GM04504 (cell line): ENCODE measurements around the gene CSPG4.
"Not testable (repeated sequence)": the region's sequence is repeated elsewhere in the genome, so short reads cannot be mapped to it uniquely, and the experiment has no call there.

Experiments used
- DNase-seq: peaks from one replicate; pipeline ENCODE4 v3.0.0-alpha.2; 2012; ENCODE audit warnings: low read depth

Gene CSPG4

DNA sequence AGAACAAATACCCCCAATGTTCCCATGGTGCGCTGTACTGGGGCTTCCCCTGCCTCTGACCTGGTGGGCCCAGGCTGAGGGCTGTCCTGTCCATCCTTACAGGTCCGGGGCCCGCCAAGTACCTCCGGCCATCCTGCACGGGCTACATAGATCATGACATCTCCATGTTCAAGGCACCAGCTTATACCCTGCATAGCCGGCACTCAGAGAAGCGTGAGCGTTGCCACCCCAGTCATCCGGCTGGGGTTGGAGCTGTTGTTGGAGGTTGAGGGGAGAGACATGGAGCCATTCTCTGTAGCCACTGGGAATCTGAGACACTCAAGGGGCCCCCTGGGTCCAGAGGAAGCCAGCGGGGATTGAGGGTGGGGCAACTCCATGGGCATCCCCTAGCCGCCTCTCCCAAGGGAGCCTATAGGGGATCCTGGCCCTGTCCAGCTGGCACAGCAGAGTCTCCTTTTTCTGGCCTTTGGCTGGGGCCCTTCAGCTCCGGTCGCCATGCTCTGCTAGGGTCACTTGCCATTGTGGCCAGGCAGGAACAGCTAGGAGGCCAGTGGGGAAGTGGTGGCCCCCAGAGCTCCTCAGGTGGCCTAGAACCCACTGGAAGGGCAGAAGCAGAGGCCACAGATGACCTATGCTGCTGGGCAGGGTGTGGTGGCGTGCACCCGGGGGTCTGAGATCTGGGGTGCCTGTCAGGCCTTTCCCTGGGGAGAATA is 12.5 kb upstream of the CSPG4 start:
- DNase-seq = no peak

DNA sequence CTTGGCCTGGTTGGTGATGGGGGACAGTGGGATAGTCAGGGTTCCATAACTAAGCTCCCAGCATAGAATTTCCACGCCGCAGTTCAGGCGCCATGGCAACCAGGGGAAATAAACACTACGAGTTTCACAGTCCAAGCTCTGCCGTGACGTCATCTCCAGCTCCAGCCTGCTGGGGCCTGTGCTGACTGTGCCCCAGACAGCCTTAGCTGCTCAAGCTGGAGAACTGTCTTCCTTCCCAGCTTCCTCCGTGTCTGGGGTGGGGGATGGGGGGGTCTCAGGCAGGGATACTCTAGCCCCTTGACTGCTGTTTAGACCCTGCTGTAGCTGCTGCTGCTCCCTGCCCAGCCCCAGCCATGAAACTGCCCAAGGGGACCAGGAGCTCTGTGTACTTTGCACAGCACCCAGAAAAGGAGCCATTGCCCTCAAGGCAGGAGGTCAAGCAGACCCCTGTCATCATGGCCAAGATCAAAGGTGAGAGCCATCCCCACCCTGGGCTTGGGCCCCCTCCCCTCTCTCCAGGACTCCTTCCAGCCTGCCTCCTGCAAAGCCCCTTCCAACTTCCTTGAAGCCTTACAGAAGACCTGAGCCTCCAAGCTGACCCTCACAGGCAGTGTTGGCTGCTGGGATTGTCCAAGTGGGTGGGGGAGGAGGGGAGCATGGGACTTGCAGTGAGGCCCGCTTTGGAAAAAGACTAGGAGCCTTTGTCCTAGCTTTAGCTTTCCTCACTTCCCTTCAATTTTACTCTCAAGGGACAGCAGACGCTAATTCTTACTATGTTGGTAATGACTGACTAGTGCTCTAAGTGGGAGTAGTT is 11.4 kb upstream of the CSPG4 start:
- peak; percentile 90 for DNase-seq

DNA sequence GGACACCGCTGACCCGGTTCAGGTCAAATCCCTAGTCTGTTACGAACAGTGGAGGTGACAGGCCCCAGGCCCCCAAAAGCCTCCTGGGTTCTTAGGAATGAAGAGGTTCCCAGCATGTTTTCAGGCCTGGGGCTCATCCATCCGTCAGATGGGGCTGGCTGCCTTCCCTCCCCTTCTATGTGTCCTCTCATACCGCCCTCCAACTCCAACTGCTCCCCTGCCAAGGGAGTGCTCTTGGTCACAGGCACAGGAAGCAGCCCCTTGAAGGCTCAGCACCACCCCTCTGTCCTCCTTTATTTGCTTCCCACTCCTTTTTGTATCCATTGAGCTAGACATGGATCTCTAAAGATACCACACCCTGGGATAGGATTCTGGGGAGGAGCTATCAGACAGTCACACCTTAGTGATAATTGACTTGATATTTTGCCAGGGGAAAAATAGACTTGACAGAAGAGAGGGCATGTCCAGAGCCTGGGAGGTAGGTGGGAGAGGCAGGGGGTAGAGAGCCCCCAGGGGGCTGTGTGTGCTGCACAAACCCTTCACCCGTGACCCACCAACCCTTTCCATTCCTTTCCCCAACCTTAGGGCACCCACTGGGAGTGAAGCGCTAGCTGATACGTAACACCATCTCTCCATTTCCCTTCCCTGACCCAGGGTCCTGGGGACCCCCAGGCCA is 10.7 kb upstream of the CSPG4 start:
- no peak for DNase-seq

DNA sequence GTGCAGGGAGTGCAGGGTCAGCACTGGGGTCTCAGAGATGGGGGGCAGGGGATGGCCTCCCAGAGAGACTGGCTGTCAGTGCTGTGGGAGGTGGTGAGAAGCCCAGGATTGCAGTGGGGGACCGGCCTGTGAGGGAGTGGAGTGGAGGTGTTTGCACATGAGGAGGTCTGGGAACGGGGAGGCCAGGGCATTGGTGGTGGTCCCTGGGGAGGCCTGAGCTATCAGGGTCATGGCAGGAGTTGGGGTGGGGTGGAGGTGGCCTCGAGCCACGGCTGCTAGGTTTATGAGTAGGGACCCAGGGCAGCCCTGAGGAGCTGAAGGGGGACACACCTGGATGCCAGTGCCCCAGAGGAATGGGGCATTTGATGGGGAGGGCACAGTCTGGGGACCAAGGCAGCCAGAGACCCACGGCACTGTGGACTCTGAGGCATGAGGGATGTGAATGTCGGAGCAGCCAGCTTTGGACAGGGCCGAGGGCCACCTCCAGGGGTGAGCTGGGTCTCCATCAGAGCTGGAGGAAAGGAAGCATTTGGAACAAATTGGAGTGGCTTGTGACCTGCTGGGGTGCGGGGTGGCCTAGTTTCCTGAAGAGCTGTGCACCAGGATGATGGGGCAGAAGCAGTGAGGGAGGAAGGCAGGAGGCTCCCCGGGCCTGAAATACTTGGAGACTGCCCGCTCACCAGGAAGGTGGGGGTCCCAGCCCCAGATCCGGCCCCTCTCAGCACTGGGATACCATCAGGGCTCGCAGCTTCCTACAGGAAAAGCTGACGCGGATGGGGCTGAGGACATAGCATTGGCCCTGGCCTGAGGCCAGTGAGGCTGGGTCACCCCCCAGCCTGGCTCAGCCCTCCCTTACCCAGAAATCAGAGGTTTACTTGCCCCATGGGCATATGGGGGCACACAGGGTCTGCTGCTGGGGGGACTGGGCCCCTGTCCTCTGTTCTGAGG is 9.5 kb upstream of the CSPG4 start:
- DNase-seq = no peak

DNA sequence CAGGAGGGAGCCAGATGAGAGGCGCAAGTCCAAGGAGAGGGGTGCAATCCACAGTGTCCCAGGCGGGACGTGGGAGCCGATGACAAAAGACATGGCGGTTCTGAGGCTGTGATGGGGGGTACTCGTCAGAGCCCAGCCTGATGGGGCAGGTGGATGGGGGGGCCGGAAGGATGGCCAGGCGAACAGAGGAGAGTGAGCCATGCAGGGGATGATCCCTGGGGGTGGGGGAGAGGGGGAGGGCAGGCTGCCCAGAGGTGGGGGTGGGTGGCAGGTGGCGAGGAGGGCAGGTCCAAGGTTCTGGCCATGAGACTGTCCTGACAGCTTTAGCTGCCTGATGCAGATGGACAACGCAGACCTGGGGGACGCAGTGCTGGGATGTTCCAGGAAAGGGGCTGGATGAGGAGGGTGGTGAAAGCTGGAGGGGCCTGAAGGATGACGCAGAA is 8.9 kb upstream of the CSPG4 start:
- no peak for DNase-seq

DNA sequence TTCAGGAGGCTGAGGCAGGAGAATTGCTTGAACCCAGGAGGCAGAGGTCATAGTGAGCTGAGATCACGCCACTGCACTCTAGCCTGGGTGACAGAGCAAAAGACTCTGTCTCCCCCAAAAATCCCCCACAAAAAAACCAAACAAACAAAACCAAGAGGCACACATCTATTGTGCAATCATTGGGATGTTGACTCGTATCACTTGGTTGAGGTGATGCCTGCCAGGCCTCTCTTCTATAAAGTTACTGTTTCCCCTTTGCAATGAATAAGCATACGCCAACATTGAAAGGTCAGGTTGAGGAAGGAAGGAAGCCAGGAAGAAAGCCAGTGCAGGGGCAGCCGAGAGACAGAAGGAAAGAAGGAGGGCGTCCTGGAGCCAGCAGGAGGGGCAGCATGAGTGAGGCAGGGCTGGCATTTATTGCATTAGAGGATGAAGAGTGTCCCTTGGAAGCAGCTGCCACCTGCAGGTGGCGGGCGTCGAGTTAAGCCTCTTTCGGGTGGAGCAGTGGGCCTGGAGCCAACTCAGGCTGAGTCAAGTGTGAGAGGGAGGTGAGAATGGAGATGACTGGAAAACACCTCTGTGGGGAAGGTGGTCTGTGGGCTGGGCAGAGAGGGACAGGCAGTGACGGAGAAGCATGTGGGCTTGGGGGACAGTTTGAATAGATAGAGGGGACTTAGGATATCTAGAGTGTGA is 8.3 kb upstream of the CSPG4 start:
- no peak for DNase-seq

DNA sequence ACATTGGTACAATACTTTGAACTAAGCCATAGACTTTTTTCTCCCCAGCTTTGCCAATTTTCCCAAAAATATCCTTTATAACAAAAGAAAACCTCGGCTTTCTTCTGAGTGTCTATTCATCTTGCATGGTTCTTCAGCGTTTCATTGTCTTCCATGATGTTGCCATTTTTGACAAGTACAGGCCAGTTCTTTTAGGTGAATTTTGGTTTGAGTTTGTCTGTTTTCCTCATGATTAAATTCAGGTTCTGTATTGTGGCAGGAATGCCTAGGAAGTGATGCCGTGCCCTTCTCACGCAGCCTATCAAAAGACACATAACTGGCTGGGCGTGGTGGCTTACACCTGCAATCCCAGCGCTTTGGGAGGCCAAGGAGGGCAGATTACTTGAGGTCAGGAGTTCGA is 7.6 kb upstream of the CSPG4 start:
- DNase-seq = no peak

DNA sequence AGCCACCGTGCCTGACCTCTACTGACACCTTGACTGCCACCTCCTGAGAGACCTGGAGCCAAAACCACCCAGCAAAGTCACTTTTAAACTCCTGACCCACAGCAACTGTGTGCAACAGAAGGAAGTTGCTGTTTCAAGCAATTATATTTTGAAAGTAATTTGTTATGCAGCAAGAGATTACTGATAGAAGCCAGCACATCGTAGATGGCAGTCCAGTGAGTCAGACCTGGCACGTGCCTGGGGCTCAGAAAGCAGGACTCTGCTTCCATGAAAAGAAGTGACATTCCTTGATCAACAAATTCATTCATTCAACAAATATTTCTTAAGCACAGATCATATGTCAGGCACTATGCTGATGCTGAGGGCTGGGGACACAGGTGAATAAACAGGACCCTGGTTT is 5.7 kb upstream of the CSPG4 start:
- peak; percentile 52 for DNase-seq

DNA sequence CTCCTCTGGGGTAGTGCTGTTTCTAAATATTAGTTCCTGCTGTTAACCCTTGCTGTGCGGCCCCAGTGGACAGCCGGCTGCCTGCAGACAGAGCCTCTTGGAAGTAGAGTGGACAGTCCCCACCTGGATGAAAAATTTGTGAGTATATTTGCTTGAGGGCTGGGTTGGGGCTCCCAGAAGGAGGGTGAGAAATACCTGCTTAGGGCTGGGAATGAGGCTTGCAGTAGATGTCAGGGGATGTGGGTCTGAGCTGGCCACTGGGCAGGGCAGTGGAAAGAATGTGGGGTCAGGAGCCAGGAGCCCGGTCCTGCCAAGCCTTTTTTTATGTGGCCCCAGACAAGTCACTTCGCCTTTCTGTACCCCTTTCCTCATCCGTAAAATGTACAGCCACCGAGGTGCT is 4.4 kb upstream of the CSPG4 start:
- DNase-seq = not testable (repeated sequence)

DNA sequence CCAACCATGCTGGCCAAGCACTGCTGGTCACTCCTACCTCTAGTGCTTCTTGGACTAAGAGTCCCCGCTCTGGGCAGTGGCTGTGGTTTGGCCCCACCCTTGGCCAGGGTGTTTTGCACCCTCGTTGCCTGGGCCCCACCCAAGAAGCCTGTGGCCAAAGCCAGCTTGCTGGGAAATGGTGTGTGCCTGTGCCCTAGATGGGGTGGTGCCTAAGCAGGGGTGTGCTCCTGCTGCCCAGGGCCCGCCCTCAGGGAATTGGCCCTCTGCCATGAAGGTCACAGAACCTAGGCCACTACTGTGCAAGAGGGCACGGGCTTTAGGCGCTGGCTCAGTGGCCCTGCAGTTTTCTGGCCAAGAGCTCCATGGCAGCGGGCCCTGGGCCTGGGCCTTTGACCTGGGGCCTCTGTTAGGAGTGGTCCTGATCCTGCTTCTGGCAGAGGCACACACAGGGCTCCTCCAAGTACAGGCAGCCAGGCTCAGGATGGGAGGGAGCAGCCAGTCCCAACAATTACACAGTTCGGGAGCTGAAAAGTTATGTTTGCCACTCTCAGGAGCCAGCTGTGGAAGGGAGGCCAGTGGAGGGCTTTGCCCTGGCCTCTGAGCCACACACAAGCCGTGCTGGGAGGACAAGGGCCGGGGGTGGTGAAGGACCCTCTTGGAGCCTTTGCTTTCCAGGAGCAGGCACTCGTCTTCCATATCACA is 3.8 kb upstream of the CSPG4 start:
- DNase-seq = not testable (repeated sequence)

DNA sequence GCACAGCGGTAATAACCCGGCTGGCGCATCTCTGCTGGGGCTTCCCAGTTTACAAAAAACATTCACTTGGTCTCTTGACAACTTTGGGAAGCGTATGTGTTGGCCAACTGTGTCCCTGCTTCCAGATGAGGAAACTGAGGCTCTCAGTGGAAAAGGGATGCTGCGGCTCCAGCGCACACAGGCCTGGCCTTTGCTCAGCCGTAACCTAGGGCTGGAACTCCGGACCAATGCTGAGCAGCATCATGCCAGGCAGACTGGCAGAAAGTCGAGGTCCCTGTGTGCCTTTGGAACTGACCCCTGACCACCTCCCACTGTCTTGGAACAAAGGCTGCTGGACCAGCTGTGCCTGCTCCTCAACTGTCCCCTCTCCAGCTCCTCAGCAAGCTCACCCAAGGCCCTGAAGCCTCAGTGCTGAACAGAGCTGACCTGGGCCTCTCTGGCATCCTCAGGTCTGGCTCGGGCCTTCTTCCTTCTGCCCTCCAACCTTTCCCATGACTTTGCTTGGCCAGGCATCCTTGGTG is 2.7 kb upstream of the CSPG4 start:
- DNase-seq = not testable (repeated sequence)

DNA sequence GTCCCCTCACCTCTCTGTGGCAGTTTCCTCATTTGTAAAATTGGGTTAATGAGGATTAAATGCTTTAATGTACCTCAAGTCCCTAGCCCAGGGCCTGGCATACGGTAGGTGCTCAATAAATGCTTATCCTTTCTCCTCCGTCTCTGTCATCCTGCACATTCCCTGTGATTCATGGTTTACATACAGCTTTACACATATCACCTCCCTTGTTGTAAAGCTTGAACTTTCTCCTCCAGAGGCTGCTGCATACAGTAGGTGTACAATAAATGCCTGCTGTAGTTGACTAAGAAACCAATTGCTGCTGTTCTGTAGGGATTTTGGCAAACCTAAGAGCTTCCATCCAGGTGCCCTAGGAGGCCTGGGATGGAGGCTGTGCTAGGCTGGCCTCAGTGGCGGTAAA is 1.5 kb upstream of the CSPG4 start:
- DNase-seq = no peak

DNA sequence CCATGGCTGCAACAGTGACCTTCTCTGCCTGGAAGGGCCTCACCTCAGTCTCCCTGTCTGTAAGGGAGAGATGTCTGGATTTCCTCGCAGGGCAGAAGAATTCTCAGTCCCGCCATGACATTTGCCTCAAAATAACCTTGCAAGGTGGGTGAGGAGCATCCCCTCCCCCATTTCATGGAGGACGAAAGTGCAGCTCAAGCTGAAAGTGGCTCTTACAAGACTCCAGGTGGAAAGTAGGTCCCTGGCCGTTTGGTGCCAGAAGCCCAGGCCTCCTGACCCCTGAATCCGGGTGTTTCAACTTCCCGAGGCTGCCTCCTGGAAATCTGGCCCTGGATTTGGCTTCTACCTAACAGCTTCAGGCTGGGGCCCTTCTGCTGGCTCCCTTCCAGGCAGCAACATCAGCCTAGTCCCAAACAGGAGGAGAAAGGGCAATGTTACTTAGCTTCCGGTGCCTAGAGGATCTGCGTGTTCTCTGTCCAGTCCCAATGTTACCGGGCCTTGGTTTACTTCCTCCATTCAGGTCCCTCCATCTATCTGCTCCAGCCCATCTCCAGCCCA is 769 bp upstream of the CSPG4 start:
- DNase-seq = no peak

DNA sequence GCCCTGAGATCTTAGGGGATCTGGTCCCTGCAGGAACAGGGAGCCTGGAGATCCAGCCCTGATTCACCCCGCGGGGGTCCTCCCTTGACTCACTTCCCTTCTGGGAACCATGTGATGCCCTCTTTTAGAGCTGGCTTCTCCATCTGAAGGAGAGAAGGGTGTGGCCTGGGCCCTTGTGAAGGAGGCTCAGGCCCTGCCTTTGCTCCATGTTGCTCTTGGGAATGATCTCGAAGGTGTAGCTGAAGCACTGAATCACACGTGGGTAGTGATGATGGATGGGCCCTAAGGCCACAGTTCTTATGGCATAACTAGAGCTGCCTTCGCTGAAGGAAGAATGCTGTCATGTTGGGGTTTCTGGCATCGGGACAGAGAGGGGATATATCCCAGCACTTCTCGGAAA is 1.2 kb downstream of the CSPG4 start:
- peak; percentile 49 for DNase-seq

DNA sequence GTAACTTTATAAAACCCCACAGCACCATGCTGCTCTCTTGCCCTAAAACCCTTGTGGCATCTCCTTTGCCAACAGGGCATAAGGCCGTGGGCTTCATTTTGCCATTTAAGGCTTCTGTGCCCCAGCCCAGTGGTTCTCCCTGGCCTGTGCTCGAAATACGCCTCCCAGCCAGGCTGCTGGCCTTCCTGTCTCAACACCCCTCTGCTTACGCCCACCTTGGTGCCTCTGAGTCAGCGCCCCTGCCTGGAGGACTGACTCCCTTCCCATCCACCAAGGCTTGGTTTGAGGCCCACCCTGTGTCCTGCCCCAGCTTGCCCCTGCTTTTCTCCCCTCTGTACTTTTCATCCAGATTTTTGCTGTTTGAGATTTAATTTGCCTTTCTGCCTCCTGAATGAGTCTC is 1.8 kb downstream of the CSPG4 start:
- not testable (repeated sequence) for DNase-seq

DNA sequence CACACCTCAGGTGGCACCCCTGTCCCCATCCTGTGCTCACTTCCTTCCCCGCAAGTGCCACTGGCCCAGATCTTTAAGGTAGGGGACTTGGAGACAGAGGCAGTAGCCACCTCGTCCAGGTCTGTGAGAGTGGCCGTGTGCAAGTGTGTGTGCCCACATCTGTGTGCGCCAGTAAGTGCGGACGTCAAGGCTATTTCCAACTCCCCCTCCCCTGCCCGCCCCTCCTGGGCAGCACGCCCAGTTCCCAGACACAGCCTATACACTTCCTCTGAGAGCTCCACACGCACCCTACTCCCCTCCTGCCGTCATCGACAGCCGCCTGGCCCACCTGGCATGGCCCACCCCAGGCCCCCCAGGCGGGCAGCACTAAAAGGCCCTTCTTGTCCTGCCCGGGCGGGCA is 3.2 kb downstream of the CSPG4 start:
- DNase-seq = not testable (repeated sequence)

DNA sequence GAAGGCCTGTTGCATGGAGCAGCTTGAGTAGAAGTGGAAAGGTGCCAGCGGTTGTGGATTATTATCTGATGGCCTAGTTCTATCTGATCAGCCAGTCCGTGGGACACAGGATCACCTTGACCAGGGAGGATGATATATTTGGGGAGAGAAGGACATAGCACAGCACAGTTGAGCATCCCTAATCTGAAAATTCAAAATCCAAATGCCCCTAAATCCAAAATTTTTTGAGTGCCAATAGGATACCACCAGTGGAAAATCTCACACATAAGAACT is 6.0 kb downstream of the CSPG4 start:
- DNase-seq = no peak

DNA sequence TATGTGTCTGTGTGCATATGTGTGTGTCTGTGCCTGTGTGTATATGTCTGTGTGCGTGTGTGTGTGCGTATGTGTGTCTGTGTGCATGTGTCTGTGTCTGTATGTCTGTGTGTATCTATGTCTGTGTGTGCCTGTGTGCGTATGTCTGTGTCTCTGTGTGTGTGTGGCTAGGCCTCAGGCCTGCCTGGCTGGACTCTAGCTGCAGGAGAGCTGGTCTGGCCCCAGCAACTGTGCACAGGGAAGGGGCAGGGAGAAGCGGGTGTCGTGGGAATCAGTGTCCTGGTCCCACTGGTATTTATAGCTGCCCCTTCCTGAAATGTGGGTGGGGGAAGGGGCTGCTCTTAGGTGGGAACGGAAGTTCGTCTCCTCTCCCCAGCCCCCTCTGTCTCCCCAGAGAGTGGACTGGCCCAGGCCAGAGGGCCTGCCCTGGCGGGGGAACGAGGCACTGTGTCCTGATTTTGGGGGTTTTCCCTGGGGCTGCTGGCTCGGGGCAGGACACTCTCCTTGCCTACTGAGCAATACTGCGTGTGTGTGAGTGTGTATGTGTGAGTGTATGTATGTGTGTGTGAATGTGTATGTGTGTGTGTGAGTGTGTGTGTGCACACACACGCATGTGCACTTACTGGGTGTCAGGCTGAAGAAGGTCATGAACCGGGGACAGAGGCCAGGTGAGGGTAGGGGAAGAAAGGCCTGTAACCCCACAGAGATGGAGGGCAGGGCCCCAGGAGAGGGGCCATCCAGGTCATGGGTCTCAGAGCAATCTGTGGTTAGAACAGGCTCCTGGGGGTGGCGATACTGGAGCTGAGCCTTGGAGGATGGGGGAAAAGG is 6.6 kb downstream of the CSPG4 start:
- no peak for DNase-seq

DNA sequence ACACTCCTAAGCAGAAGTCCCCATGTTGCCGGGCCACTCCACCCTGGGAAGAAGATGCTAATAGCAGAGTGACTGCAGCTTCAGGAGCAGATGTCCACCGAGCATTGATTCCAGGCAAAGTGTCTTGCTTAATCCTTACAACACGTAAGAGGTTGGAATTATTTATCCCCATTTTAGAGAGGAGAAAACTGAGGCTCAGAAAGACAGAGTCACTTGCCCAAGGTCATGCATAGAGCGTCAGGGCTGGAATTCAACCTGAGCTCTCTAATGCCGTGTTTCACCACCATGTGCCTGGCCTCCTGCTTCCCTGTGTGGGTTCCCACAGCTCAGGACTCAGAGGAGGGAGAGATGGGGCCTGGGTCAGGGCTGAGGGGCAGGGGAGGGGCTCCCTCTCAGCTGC is 7.3 kb downstream of the CSPG4 start:
- not testable (repeated sequence) for DNase-seq
